ENCODE measurements around the gene CCDC33. TPM values are rescaled to one million over a fixed set of nuclear protein-coding genes. Genes with fewer than 3 reads are reported as not detected.

Gene CCDC33
- total and polyA plus RNA-seq, 2 donors (not counting 3 experiments of a cell fraction or from before 2014, with no cell fraction given), result not detected

DNA sequence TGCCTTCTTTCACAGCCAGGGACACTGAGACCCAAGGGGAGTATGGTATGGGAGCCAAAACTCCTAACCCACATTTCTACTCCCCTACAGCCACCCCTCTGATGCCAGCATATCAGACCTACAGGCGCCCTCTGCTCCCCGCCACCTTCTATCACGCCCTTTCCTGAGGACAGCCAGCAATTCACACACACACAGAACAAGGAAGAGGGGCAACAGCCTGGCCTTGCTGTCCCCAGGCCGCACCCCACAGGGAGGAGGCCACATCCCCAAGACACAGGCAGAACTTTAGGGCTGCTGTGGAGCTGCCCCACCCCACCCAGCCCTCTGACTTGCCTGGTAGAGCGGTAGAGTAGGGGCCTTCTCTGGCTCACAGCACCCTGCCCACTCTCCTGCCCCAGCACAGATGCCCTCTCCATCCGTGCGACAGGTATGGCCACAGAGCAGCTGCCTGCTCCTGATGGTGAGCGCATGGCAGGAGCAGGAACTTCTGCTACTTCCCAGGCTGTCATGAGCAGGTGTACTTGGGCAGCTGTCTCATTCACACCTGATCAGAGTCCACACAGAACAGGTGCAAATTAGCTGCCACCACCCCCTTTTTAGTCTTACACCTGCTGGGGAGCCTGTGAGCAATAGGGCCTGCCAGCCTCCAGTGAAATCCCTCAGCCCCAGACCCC, 33.4 kb downstream of the CCDC33 start:
- Histone ChIP-seq H4K20me1 (replicated peaks; ENCODE audit: control insufficient read depth, extremely low read depth, insufficient read depth, low read length) (no peaks in the 10 kb centered on the region), H2AFZ (ENCODE audit: low read depth, low read length) (no peak overlapping the region), H3K79me2 (ENCODE audit: control insufficient read depth, insufficient read depth, low read length) (no peaks in the 10 kb centered on the region), H3K9me3 (replicated peaks; ENCODE audit: control insufficient read depth, insufficient read depth, low read length) (no peaks in the 10 kb centered on the region), H3K27me3 (ENCODE audit: control insufficient read depth in 2 of 2, insufficient read depth in 2 of 2, low read length in 2 of 2) (no peaks in the 10 kb centered on the region), H3K4me1 (ENCODE audit: control insufficient read depth, extremely low read depth, insufficient read depth, low read length) (no peaks in the 10 kb centered on the region), H3K36me3 (ENCODE audit: control insufficient read depth in 2 of 2, extremely low read depth in 1 of 2, insufficient read depth in 2 of 2, low read length in 2 of 2) (no peaks in the 10 kb centered on the region), H3K4me2 (ENCODE audit: insufficient read depth, low read length) (no peak overlapping the region), H3K9ac (replicated peaks; ENCODE audit: extremely low read depth, insufficient read depth, low read length) (no peak overlapping the region), H3K9me1 (replicated peaks; ENCODE audit: control insufficient read depth, extremely low read depth, insufficient read depth, low read length) (no peaks in the 10 kb centered on the region), H3K27ac (ENCODE audit: insufficient read depth, low read depth, low read length) (no peak overlapping the region), H3K4me3 (replicated peaks in 1 of 3; ENCODE audit: insufficient read depth in 1 of 3, low read depth in 1 of 3, low read length in 3 of 3) (no peak overlapping the region)
- ChIA-PET POLR2A (no interaction called here), CTCF (no interaction called here)
- TF ChIP-seq POLR2A (IDR thresholded peaks at IDR 0.05; ENCODE audit: low read depth, low read length) (no peak), MYC (IDR thresholded peaks at IDR 0.05; ENCODE audit: low read depth, low read length) (no peak), EZH2 (IDR thresholded peaks at IDR 0.05; ENCODE audit: borderline replicate concordance, low read depth, low read length, severe bottlenecking) (no peak), JUN (IDR thresholded peaks at IDR 0.05; ENCODE audit: borderline replicate concordance, insufficient read depth, insufficient read length, low read depth) (no peak), POLR2AphosphoS5 (IDR thresholded peaks at IDR 0.05; ENCODE audit: insufficient read depth, low read depth, low read length) (no peak), FOS (IDR thresholded peaks at IDR 0.05; ENCODE audit: borderline replicate concordance, insufficient read depth, low read length) (no peak), GATA2 (IDR thresholded peaks at IDR 0.05; ENCODE audit: insufficient read depth, insufficient read length, low read depth, low read length) (no peak)
- TF ChIP-seq, protein P1, sequence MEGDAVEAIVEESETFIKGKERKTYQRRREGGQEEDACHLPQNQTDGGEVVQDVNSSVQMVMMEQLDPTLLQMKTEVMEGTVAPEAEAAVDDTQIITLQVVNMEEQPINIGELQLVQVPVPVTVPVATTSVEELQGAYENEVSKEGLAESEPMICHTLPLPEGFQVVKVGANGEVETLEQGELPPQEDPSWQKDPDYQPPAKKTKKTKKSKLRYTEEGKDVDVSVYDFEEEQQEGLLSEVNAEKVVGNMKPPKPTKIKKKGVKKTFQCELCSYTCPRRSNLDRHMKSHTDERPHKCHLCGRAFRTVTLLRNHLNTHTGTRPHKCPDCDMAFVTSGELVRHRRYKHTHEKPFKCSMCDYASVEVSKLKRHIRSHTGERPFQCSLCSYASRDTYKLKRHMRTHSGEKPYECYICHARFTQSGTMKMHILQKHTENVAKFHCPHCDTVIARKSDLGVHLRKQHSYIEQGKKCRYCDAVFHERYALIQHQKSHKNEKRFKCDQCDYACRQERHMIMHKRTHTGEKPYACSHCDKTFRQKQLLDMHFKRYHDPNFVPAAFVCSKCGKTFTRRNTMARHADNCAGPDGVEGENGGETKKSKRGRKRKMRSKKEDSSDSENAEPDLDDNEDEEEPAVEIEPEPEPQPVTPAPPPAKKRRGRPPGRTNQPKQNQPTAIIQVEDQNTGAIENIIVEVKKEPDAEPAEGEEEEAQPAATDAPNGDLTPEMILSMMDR (IDR thresholded peaks at IDR 0.05; ENCODE audit: extremely low read depth in 1 of 2, insufficient read depth in 1 of 2, low read depth in 1 of 2, low read length in 2 of 2), result no peak
- TF ChIP-seq, protein P2, sequence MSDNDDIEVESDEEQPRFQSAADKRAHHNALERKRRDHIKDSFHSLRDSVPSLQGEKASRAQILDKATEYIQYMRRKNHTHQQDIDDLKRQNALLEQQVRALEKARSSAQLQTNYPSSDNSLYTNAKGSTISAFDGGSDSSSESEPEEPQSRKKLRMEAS (IDR thresholded peaks at IDR 0.05; ENCODE audit: insufficient read depth, insufficient read length), result no peak
- DNase-seq (ENCODE audit: low read depth, low spot score) (no peak), FAIRE-seq (no peak)
- BruUV-seq (replicated peaks), result no TSS peak
- intact Hi-C loops (cut with micrococcal nuclease) (no loop called here), dilution Hi-C loops (cut with MboI; ENCODE audit: extremely low pct_ligation_motif_present, low sequenced_read_pairs) (no loop called here)

Data from endothelial cell of umbilical vein (primary cell).